Glomerular endothelial cell (primary cell): ENCODE measurements around the gene DENND1A. TPM values are rescaled to one million over a fixed set of nuclear protein-coding genes. Genes with fewer than 3 reads are reported as not detected.
"Not testable (repeated sequence)": the region's sequence is repeated elsewhere in the genome, so short reads cannot be mapped to it uniquely, and the experiment has no call there.

ENCODE experiments used
- DNase-seq: peaks from one replicate; pipeline ENCODE4 v3.0.0-alpha.2; 2011; ENCODE audit warnings: low read depth, low spot score; ENCODE audit errors: extremely low read depth
- total RNA-seq: library from RNA; depleted of rRNA; stranded (reverse); fragments of >200 nt; gene quantifications from 2 replicates; pipeline ENCODE4 v1.2.3, GENCODE V29; 2015

Gene DENND1A
- total RNA-seq, 1 donor from 2014 or later, result 18.1 TPM

- DNase-seq, result no peak
Observed at GRCh38 chr9:123825342-123826060, 104.4 kb downstream of the DENND1A start.

- no peak for DNase-seq
Observed at GRCh38 chr9:123823194-123823947, 106.6 kb downstream of the DENND1A start.

- DNase-seq, result no peak
Observed at GRCh38 chr9:123821619-123822018, 108.3 kb downstream of the DENND1A start.

- DNase-seq, result no peak
Observed at GRCh38 chr9:123820139-123820538, 109.8 kb downstream of the DENND1A start.

- peak; percentile 47 for DNase-seq
Observed at GRCh38 chr9:123816817-123817472, 113.0 kb downstream of the DENND1A start.

- DNase-seq, result not testable (repeated sequence)
Observed at GRCh38 chr9:123815856-123816255, 114.1 kb downstream of the DENND1A start.

GRCh38 chr9:123814496-123814895 lies 115.4 kb downstream of the DENND1A start:
- no peak for DNase-seq

GRCh38 chr9:123812984-123813383 lies 116.9 kb downstream of the DENND1A start:
- DNase-seq, result no peak

- no peak for DNase-seq
Observed at GRCh38 chr9:123807251-123807650, 122.7 kb downstream of the DENND1A start.

- no peak for DNase-seq
Observed at GRCh38 chr9:123806829-123807228, 123.1 kb downstream of the DENND1A start.

GRCh38 chr9:123798195-123798594 lies 131.7 kb downstream of the DENND1A start:
- no peak for DNase-seq

- DNase-seq, result no peak
Observed at GRCh38 chr9:123796618-123797484, 133.1 kb downstream of the DENND1A start.

GRCh38 chr9:123796094-123796493 lies 133.8 kb downstream of the DENND1A start:
- DNase-seq, result no peak

GRCh38 chr9:123795336-123795735 lies 134.6 kb downstream of the DENND1A start:
- DNase-seq, result no peak

GRCh38 chr9:123792501-123792900 lies 137.4 kb downstream of the DENND1A start:
- no peak for DNase-seq

GRCh38 chr9:123789554-123790292 lies 140.2 kb downstream of the DENND1A start:
- no peak for DNase-seq

- no peak for DNase-seq
Observed at GRCh38 chr9:123787416-123787815, 142.5 kb downstream of the DENND1A start.

- no peak for DNase-seq
Observed at GRCh38 chr9:123784518-123784917, 145.4 kb downstream of the DENND1A start.

- DNase-seq, result no peak
Observed at GRCh38 chr9:123778232-123778902, 151.6 kb downstream of the DENND1A start.
